HUES64 (cell line): ENCODE results near the gene ICAM3. TPM values are rescaled to one million over a fixed set of nuclear protein-coding genes. Genes with fewer than 3 reads are reported as not detected.
A peak's percentile ranks its signal among the peaks of the same experiment; 100 is the strongest.
"Not testable (repeated sequence)": the region's sequence is repeated elsewhere in the genome, so short reads cannot be mapped to it uniquely, and the experiment has no call there.

Source experiments
- H3K27ac ChIP-seq: 2 replicates; pipeline ENCODE4 v1.7.0; 2013; ENCODE audit warnings: low read depth, low read length, inconsistent platforms
- H3K27me3 ChIP-seq: 2 replicates; pipeline ENCODE4 v1.6.1; 2013; ENCODE audit warnings: mild to moderate bottlenecking, low read length; ENCODE audit not compliant: insufficient read depth
- H3K36me3 ChIP-seq: 2 replicates; pipeline ENCODE4 v1.6.1; 2013; ENCODE audit warnings: mild to moderate bottlenecking, low read length; ENCODE audit not compliant: insufficient read depth
- H3K4me1 ChIP-seq: 2 replicates; pipeline ENCODE4 v1.6.1; 2013; ENCODE audit warnings: mild to moderate bottlenecking, low read length, moderate library complexity; ENCODE audit not compliant: insufficient read depth
- H3K4me3 ChIP-seq: 2 replicates; pipeline ENCODE4 v1.5.1; 2013; ENCODE audit warnings: mild to moderate bottlenecking, low read length, moderate library complexity
- H3K9ac ChIP-seq: 2 replicates; pipeline ENCODE4 v1.6.1; 2013; ENCODE audit warnings: mild to moderate bottlenecking, low read depth, low read length
- H3K9me3 ChIP-seq: 2 replicates; pipeline ENCODE4 v1.6.1; 2013; ENCODE audit warnings: low read depth, low read length; ENCODE audit not compliant: insufficient read depth
- WGBS: fragments of 150-250, 120-280 bp; methylation state at CpG from one replicate; pipeline ENCODE4 v1.1.7; 2013; ENCODE audit warnings: missing lambda C conversion rate; 5-methylcytosine and 5-hydroxymethylcytosine counted together
- polyA plus RNA-seq, 2 experiments: library from polyadenylated mRNA; stranded (reverse); fragments of 50-300 nt; gene quantifications; one replicate each; pipeline ENCODE4 v1.2.3, GENCODE V29; 2013

ICAM3 gene
- polyA plus RNA-seq (2013, experiment 1 of 2), result 9.9 TPM
- 10.4 TPM for polyA plus RNA-seq (2013, experiment 2 of 2)

DNA sequence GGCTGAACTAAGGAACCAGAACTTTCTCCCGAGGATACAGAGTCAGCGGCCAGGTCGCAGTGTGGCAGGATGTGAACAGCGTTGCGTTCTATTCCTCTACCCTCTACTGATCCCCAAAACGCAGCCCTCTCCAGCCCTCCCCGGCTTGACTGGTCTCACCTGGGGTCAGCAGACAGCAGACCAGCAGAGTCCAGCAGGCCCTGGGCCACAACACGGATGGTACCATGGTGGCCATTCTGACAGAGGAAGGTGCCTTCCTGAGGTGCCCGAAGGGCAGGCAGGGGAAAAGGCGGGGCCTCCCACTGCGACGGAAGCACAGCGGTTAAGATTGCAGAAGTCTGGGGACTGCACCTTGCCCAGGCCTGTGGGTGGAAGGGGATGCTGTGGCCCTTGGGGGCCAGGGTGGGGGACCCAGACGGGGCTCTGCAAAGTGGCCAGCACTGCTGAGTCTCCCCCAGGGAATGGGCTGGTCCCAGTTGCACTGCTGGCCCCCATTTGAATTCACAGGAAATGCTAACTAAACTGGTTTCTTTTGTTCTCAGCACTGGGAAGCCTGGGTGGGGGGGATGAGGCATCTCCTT is at the start of gene ICAM3:
Gene ICAM3 (minus strand): TSS at position 245 of the 581 bp plus-strand sequence. CDS start 10 bp downstream, at position 235.
- H3K36me3 ChIP-seq, result no peaks in the 10 kb centered on the region
- H3K9ac ChIP-seq, result no peak within 1 kb of the TSS; the same call in 1 of the 2 replicates
- no peak within 1 kb of the TSS for H3K27ac ChIP-seq
- no peak within 1 kb of the TSS for H3K4me3 ChIP-seq
- peaks cover 6% of the 10 kb centered on the region; the same call in 1 of the 2 replicates for H3K27me3 ChIP-seq
- WGBS, result 61% methylated on average over 14 of the region's 14 CpGs
- H3K4me1 ChIP-seq, result peaks cover 5% of the 10 kb centered on the region
- H3K9me3 ChIP-seq, result no peaks in the 10 kb centered on the region

DNA sequence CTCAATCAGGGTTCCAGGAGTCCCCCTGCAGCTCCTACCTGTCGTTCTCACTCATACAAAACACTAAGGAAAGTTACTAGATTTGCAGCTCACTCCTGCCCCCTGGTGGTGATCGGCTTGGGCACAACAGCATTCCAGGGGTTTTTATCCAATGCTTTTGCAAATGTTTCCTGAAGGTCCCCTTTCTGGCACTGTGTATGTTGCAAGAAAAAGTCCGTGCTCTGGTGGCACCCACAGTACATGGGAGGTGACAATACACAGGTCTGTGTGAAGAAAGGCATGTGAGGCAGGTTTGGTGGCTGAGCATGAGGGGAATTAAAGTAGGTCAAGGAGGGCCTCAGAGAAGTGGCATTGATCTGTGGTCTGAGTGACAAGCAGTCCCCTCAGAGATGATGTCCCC is 49.5 kb upstream of the ICAM3 start:
- H3K9me3 ChIP-seq, result no peaks in the 10 kb centered on the region
- H3K36me3 ChIP-seq, result peaks cover 31% of the 10 kb centered on the region
- no peak overlapping the region for H3K9ac ChIP-seq
- 5% methylated on average over 3 of the region's 3 CpGs for WGBS
- no peak overlapping the region for H3K4me3 ChIP-seq
- H3K27ac ChIP-seq, result no peak overlapping the region
- H3K27me3 ChIP-seq, result no peaks in the 10 kb centered on the region
- H3K4me1 ChIP-seq, result no peaks in the 10 kb centered on the region

DNA sequence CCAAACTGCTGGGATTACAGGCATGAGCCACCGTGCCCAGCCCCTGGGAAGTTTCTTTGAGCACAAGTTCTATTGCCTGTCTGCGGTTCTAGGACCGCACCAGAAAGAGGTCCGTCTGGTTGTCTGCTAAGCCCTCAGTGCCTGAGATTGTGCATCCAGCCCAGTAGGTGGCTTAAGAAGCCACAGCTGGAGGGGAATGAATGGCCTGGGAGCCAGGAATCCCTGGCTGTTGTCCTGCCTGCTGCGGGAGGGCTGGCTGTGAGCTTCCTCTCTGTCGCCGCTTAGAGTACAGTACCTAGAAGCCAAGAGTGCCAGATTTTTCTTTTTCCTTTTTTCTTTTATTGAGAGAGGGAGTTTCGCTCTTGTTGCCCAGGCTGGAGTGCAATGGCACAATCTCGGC is 45.2 kb upstream of the ICAM3 start:
- Histone ChIP-seq H3K9me3 (no peaks in the 10 kb centered on the region), H3K27ac (no peak overlapping the region), H3K4me1 (peaks cover 2% of the 10 kb centered on the region; the same call in 1 of the 2 replicates), H3K9ac (no peak overlapping the region), H3K27me3 (no peaks in the 10 kb centered on the region), H3K4me3 (no peak overlapping the region), H3K36me3 (no peaks in the 10 kb centered on the region)
- WGBS, result 72% methylated on average over 9 of the region's 9 CpGs

DNA sequence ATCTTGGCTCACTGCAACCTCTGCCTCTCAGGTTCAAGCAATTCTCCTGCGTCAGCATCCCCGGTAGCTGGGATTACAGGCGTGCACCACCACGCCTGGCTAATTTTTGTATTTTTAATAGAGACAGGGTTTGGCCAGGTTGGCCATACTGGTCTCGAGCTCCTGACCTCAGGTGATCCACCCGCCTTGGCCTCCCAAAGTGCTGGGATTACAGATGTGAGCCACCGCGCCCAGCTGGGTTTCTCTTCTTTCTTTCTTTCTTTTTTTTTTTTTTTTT is 43.7 kb upstream of the ICAM3 start:
- H3K36me3 ChIP-seq, H3K27me3 ChIP-seq, H3K9me3 ChIP-seq, H3K27ac ChIP-seq, H3K4me3 ChIP-seq, H3K9ac ChIP-seq, H3K4me1 ChIP-seq: not testable (repeated sequence)
- WGBS, result 94% methylated on average over 8 of the region's 8 CpGs

GRCh38 chr19:10380313-10381102 is 41.1 kb upstream of the ICAM3 start, which contains the start of gene TYK2:
TSS of gene TYK2 (minus strand) at chr19:10380572. CDS start at chr19:10378406, 2,166 bp downstream.
- Histone ChIP-seq H3K4me3 (peak within 1 kb of the TSS; percentile 71), H3K9me3 (no peaks in the 10 kb centered on the region), H3K27me3 (no peaks in the 10 kb centered on the region), H3K4me1 (peaks cover 3% of the 10 kb centered on the region; the same call in 1 of the 2 replicates), H3K27ac (peak within 1 kb of the TSS; percentile 64), H3K36me3 (peaks cover 13% of the 10 kb centered on the region), H3K9ac (peak within 1 kb of the TSS; percentile 81)
- WGBS, result under 1% methylated on average over 58 of the region's 58 CpGs

DNA sequence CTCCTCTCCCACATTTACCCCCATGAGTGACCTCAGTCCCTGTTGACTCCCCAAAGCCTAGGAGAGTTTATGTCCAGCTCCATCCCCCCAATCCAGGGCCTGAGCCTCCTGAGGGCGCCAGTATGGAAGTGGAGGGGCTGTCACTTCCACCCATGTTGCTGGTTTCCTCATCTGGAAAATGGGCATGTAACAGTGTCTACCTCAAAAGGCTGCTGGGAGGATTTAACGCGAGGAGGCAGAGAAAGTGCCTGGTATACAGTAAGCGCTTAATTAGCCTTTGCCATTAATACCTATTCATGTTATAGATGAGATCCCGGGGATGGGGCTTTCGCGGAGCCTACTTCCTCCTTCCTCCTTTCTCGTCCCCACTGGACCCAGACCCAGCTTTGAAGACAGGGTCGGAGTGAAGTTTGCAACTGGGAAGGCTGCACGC is 40.5 kb upstream of the ICAM3 start:
- Histone ChIP-seq H3K4me3 (peak overlapping the region; percentile 71), H3K36me3 (peaks cover 13% of the 10 kb centered on the region), H3K27me3 (no peaks in the 10 kb centered on the region), H3K9me3 (no peaks in the 10 kb centered on the region), H3K9ac (peak overlapping the region; percentile 62), H3K27ac (peak overlapping the region; percentile 6; the same call in 1 of the 2 replicates), H3K4me1 (peaks cover 3% of the 10 kb centered on the region; the same call in 1 of the 2 replicates)
- WGBS, result 0% methylated on average over 7 of the region's 10 CpGs

GRCh38 chr19:10378124-10378523 is 38.7 kb upstream of the ICAM3 start:
- Histone ChIP-seq H3K27ac (no peak overlapping the region), H3K4me1 (peaks cover 3% of the 10 kb centered on the region; the same call in 1 of the 2 replicates), H3K9me3 (no peaks in the 10 kb centered on the region), H3K9ac (no peak overlapping the region), H3K4me3 (no peak overlapping the region), H3K36me3 (peaks cover 16% of the 10 kb centered on the region), H3K27me3 (no peaks in the 10 kb centered on the region)
- 96% methylated on average over 8 of the region's 8 CpGs for WGBS

DNA sequence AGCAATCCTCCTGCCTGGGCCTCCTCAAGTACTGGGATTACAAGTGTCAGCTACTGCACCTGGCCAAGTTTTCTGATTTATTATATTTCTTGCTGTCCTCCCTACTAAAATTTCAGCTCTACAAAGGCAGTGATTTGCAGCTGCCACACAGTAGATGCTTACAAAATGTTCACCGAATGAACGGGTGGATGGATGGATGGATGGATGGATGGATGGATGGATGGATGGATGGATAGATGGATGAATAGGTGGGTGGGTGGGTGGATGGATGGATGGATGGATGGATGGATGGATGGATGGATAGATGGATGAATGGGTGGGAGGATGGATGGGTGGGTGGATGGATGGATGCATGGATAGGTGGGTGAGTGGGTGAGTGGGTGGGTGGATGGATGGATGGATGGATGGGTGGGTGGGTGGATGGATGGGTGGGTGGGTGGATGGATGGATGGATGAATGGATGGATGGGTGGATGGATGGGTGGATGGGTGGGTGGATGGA is 37.8 kb upstream of the ICAM3 start:
- not testable (repeated sequence) for H3K27me3 ChIP-seq, H3K4me3 ChIP-seq, H3K27ac ChIP-seq, H3K9me3 ChIP-seq, H3K9ac ChIP-seq, H3K4me1 ChIP-seq
- 94% methylated on average over 2 of the region's 2 CpGs for WGBS
- peaks cover 19% of the 10 kb centered on the region for H3K36me3 ChIP-seq

- H3K4me1 ChIP-seq, result peaks cover 3% of the 10 kb centered on the region; the same call in 1 of the 2 replicates
- no peak overlapping the region for H3K4me3 ChIP-seq
- no peaks in the 10 kb centered on the region for H3K27me3 ChIP-seq
- no peak overlapping the region for H3K9ac ChIP-seq
- no peak overlapping the region for H3K27ac ChIP-seq
- H3K36me3 ChIP-seq, result peaks cover 19% of the 10 kb centered on the region
- H3K9me3 ChIP-seq, result no peaks in the 10 kb centered on the region
- WGBS, result 95% methylated on average over 5 of the region's 5 CpGs
Observed at GRCh38 chr19:10374931-10375330, 35.5 kb upstream of the ICAM3 start.

GRCh38 chr19:10372690-10373089 is 33.3 kb upstream of the ICAM3 start:
- Histone ChIP-seq H3K27ac (no peak overlapping the region), H3K4me3 (no peak overlapping the region), H3K9ac (no peak overlapping the region), H3K27me3 (no peaks in the 10 kb centered on the region), H3K36me3 (peaks cover 28% of the 10 kb centered on the region), H3K9me3 (no peaks in the 10 kb centered on the region), H3K4me1 (no peaks in the 10 kb centered on the region)
- 96% methylated on average over 3 of the region's 3 CpGs for WGBS

DNA sequence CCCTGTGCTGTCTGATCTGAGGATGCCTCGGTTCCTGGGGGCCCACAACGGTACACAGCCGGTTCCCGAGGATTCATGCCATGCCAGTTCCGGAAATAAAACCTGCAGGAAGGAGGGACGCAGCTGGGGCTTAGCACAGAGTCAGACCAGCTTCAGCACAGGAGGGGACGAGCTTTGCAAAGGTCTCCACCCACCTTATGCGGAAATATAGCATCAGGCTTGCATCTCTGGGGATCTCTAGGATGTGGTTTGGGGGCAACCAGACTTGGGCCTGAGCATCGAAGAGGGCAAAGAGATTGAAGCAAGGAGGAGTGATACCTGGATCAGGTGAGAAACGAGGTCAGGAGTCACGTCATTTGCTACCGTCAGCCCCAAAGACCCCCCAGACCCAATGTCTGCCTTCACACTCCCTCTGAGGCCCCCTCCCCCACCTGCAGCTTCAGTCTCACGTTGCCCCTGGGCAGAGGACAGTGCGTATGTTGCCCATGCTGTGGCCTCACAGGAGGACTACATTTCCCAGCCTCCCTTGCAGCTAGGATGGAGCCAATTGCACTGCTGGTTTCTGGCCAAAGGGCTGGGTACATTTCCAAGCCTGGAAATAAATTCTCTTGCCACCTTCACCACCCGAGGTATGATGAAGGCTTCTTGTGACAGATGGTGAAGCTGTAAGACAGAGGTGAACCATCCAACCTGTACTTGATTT is 28.8 kb upstream of the ICAM3 start:
- WGBS, result 93% methylated on average over 15 of the region's 15 CpGs
- H3K36me3 ChIP-seq, result peaks cover 44% of the 10 kb centered on the region
- no peak overlapping the region for H3K9ac ChIP-seq
- no peaks in the 10 kb centered on the region for H3K27me3 ChIP-seq
- H3K4me1 ChIP-seq, result no peaks in the 10 kb centered on the region
- H3K4me3 ChIP-seq, result no peak overlapping the region
- no peak overlapping the region for H3K27ac ChIP-seq
- H3K9me3 ChIP-seq, result no peaks in the 10 kb centered on the region
